Stimulated activated CD8-positive, alpha-beta memory T cell treated with anti-CD3 and anti-CD28 coated beads, Interleukin-12 subunit alpha, Interleukin-12 subunit beta, amount 100 ng/mL, for 1 hour (primary cell): ENCODE measurements around the gene OR51A2.
"Not testable (repeated sequence)": the region's sequence is repeated elsewhere in the genome, so short reads cannot be mapped to it uniquely, and the experiment has no call there.

ENCODE experiments used
- DNase-seq: peaks from one replicate; pipeline ENCODE4 v3.0.0-alpha.2; 2020; ENCODE audit warnings: low read depth

OR51A2 gene

DNA sequence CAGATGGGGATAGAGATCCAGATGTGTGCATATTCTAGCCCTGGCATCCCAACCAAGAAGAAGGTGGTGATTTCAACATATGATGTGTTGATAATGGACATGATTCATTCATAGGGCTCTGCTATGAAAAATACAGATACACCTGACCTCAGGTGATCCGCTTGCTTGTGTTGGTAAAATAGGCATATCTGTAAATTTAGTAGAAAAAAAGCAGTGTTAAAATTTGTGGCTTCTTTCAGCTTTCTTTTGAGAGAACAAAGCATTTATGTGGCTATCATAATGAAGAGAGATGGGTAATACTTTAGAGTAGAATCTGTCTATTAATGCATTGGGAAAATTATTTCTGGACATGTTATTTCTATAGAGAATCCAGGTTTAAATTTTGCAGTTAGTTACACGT, at the start of gene OR51A2:
Gene OR51A2, minus strand, starts transcription at position 101 of the 400 bp plus-strand sequence. Its CDS starts 0 bp downstream, at position 101.
- DNase-seq, result not testable (repeated sequence)

DNA sequence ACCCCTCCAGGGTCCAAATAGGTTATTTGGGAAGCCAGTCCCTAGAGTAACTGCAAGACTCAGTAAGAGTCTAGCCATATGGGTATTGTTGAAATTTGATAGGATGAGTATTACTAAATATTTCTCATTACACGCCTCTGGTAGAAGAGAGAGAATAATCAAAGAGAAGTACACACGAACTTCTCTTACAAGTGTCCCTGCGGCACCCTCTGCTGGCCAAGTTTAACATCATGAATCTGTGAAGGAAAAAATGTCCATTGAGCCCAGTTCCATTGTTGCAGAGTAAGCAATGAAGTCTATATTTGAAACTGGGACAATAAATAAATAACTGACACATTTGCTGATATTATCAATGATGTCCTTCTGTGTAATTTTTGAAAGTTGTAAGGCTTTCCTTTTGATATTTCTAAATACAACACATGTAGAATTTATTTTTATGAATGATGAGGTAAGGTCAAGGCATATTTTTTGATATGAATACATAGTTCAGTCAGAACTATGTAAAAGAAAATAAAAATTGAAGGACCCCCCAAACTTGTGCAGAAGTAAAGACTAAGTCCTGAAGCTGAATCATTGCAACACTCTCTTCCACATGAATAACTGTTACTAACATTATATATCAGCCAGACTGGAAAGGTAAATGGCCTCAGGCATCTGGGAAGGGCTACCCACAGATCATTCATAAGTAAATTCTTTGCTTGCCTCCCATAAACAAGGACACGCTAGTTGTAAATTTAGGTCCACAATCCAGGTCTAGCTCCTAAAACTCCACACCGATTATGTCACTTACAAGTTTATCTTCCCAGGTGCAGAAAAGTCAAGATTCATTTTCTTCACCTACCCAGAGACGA, 49.1 kb upstream of the OR51A2 start:
- DNase-seq, result no peak

GRCh38 chr11:4994551-4994950, 39.0 kb upstream of the OR51A2 start, which contains the start of gene OR51L1:
Gene OR51L1 (plus strand): TSS chr11:4994851. CDS start chr11:4998983, 4,132 bp downstream.
- no peak for DNase-seq

DNA sequence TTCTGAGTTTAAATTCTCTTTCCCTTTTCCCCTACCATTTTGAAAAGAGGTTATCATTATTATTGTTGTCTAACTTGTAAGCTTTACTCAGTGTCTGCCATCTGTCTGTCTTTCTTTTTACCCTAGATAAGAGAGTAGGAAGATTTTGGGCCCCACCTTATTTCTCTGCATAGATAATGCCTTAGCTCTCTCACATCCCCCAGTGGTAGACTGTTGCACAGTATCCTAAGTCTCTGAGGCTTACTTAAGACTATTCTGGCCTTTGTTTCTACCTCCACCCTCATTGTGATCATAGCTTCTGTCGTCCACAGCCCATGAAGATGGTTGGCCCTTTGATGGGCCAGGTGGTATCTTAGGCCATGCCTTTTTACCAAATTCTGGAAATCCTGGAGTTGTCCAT, 35.5 kb upstream of the OR51A2 start:
- no peak for DNase-seq

DNA sequence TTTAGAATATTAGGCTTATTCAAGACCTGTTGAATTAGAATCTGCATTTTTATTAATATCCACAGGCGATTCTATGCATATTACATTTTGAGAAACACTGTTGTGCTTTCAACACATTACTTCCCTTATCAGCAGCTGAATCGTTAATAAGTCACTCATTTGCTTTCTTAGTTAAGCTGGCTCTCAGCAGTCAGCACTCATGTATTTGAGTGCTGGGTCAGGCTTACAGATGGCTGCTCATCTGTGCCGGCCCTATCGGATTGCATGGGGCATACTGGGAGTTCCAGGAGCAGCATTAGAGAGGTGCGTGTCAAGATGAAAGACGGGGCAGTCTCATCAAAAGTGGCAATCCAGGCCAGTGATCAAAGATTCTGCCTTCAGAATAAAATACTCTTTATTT, 28.3 kb upstream of the OR51A2 start:
- no peak for DNase-seq

DNA sequence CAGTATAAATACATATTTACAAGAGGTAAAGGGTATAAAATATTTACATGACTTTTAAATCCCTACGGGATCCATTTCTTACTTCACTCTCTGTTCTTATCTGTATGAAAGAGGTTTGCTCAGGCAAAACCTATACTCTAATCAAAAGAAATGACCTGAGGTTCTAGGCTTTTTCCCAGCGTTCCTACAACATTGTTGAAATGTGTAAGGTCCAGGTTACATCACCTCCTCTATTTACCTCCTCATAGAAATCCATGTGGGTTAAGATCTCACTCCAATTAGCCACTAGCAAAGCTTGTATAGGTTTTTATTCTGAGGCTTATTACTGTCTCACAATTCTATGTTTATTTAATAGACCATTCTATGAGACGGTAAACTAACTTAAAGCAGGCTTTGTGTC, 27.2 kb upstream of the OR51A2 start:
- no peak for DNase-seq

GRCh38 chr11:4979036-4979435, 23.5 kb upstream of the OR51A2 start:
- DNase-seq, result no peak

DNA sequence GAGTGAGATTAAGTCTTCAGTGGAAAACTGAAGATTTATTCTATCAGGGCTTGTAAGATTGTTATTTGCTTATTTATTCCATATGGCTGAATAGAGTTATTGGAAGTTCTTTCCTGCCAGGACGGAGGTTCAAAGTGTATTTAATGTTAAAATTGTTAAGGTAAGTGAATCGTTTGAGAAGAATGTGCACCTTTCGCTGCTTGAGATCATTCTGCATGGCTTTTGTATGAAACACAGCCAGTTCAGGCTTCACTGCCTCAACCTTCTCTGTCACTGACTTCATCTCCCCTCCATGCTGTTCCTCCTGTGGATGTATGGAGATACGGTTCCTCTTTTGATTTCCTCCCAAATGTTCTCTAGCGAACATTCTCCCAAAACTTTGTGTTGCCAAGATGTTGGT, 19.9 kb upstream of the OR51A2 start:
- no peak for DNase-seq

- DNase-seq, result no peak
Observed at GRCh38 chr11:4962816-4963215, 7.3 kb upstream of the OR51A2 start.

GRCh38 chr11:4960877-4961276, 5.4 kb upstream of the OR51A2 start:
- DNase-seq, result no peak

- no peak for DNase-seq
Observed at GRCh38 chr11:4957396-4957795, 1.9 kb upstream of the OR51A2 start.

DNA sequence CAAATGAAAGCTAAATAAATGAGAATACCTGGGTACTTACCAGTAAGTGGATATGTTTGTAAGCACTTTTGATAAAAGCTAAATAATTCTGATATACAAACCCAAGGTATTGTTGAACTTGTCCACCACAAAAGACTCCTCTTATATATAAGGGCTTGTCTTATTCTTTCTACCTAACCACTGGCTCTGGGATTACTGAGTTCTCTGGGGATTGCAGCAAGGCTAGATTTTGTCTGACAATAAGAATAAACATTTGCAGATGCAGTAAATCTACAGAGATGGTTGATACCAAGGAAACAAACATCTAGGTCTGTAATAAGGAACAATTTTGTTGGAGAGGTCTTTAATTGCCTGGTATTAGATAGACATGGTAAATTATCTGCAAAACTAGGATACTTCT, 8.0 kb downstream of the OR51A2 start, which contains the start of gene OR51A4:
Gene OR51A4, minus strand, starts transcription at position 101 of the 400 bp plus-strand sequence. CDS start 505 bp downstream, outside the sequence.
- DNase-seq, result no peak

DNA sequence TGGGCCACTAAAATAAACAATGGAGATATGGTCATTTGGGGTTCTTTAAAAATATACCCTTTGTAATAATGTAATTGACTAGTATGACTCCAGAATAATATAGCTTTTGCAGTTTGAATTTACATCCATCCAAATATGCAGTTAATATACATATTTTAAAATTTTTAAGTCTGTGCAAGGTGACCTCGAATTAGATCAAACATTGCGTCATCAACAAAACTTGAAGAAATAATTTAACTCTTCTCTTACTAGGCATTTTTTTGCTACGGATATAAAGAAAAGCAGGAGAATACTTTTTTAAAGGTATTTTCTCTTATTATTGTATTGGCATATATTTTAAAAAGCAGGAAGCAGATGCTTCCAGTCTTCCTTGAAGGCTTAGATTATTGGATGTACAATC, 18.8 kb downstream of the OR51A2 start:
- DNase-seq, result no peak

DNA sequence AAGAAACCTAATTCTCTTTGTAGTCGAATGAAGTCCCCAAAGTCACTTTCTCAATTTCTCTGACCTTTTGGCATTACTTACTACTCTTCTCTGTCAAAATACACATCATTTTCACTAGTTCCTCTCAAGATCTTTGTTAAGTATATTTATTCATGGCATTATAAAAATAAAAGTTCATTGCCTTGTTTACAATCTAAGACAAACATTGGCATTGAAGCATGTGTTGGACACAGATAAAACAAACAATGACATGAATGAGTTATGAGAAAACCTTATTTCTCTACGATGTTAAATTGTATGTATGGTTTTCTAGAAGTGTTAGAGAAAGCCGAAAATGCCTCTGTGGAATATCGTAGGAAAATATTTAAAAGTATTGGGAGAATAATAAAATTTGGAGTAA, 22.8 kb downstream of the OR51A2 start:
- DNase-seq, result no peak

DNA sequence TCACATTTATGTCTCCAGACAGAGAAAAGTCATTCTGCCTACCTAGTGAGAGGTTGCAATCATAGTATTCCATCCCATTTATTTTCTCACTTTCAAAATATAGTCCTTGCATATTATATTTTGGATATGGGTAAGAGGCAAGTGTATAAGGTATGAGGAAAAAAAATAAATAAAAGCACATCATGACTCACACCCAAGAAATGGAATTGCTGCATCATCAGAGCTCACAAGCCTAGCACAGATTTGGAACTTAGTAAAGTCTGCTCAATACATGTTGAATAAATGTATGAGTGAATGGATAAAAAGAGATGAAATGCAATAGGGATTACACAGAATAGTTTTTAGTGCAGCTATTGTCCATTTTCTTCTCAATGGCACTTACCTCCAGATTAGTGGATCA, 28.9 kb downstream of the OR51A2 start:
- DNase-seq, result no peak

GRCh38 chr11:4924239-4924638, 31.3 kb downstream of the OR51A2 start, which contains the start of gene OR51G1:
Gene OR51G1 (minus strand): TSS chr11:4924339. CDS start chr11:4924339, 0 bp downstream.
- DNase-seq, result no peak

DNA sequence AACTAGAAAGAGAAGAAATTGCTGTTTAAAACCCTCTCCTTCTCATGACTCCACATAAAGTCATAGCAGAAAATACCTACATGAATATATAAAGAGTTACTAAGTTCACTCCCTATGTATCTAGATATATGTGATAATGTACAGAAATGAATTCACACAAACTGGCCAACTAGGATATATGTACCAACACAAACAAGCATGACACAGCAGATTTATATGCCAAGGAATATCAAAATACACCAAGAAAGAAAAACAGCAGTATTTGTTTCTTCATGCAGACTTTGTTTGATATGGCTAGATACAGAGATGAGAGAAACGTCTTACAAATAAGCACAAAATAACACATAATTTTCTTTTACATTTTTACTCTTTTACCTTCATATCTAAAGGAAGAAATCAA, 33.2 kb downstream of the OR51A2 start:
- no peak for DNase-seq

DNA sequence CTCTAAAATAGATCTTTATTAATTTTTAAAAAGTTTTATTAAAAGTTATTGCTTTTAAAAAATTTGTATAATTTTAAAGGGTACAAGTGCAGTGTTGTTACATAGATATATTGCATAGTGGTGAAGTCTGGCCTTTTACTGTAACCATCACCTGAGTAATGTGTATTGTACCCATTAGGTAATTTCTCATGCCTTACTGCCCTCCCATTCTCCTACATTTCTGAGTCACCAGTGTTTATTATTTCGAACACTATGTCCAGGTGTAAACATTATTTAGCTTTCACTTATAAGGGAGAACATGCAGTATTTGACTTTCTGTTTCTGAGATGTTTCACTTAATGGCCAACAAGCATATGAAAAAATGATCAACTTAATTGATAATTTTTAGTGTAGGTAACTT, 33.7 kb downstream of the OR51A2 start:
- no peak for DNase-seq

GRCh38 chr11:4919250-4919649, 36.3 kb downstream of the OR51A2 start, which contains the start of gene OR51G2:
Gene OR51G2 (minus strand): TSS chr11:4919350. CDS start chr11:4915663, 3,687 bp downstream.
- DNase-seq, result no peak

GRCh38 chr11:4916581-4916980, 38.9 kb downstream of the OR51A2 start:
- DNase-seq, result no peak
